DND-41 (cell line): ENCODE data around the gene NCF4.

ENCODE experiments used
- ATAC-seq: fragments of 200-7000 bp; cut with Tn5 transposase; 3 replicates; pipeline ENCODE4 v1.9.1; 2021; ENCODE audit warnings: low read depth; ENCODE audit not compliant: insufficient read depth
- DNase-seq: peaks from one replicate; pipeline ENCODE4 v3.0.0-alpha.2; 2020
- H2AFZ ChIP-seq: 2 replicates; pipeline ENCODE4 v1.6.0; 2012; ENCODE audit warnings: low read depth, low read length
- H3K27ac ChIP-seq: 2 replicates; pipeline ENCODE4 v1.5.1; 2012; ENCODE audit warnings: low read length, inconsistent platforms
- H3K27me3 ChIP-seq: fragments of 200-600 bp; sonication (generic); 2 replicates; pipeline ENCODE4 v1.6.0; 2012; ENCODE audit warnings: low read length, mild to moderate bottlenecking, inconsistent platforms; ENCODE audit not compliant: insufficient read depth, poor library complexity
- H3K36me3 ChIP-seq: 2 replicates; pipeline ENCODE4 v1.5.1; 2012; ENCODE audit warnings: low read length, inconsistent platforms; ENCODE audit not compliant: insufficient read depth
- H3K4me1 ChIP-seq: 2 replicates; pipeline ENCODE4 v1.5.1; 2012; ENCODE audit warnings: mild to moderate bottlenecking, low read length; ENCODE audit not compliant: insufficient read depth
- H3K4me2 ChIP-seq: 2 replicates; pipeline ENCODE4 v1.6.0; 2012; ENCODE audit warnings: mild to moderate bottlenecking, moderate library complexity, low read length, inconsistent platforms; ENCODE audit not compliant: insufficient read depth
- H3K4me3 ChIP-seq, 2 experiments: fragments of 200-600 bp in 1 of 2; shearing (Covaris generic) in 1 of 2; 2 replicates each; pipeline ENCODE4 v1.5.1; 2012 to 2016; ENCODE audit warnings: inconsistent platforms in 2 of 2, low read length in 2 of 2, mild to moderate bottlenecking in 2 of 2, low read depth in 1 of 2, moderate library complexity in 1 of 2
- H3K79me2 ChIP-seq: 2 replicates; pipeline ENCODE4 v1.6.0; 2012; ENCODE audit warnings: low read length, inconsistent platforms; ENCODE audit not compliant: insufficient read depth
- H3K9ac ChIP-seq: 2 replicates; pipeline ENCODE4 v1.6.0; 2012; ENCODE audit warnings: low read depth, mild to moderate bottlenecking, inconsistent platforms, low read length, moderate library complexity
- H3K9me3 ChIP-seq: 2 replicates; pipeline ENCODE4 v1.5.1; 2012; ENCODE audit warnings: low read length, moderate library complexity, mild to moderate bottlenecking, inconsistent platforms; ENCODE audit not compliant: insufficient read depth, severe bottlenecking
- H4K20me1 ChIP-seq: 2 replicates; pipeline ENCODE4 v1.6.0; 2012; ENCODE audit warnings: low read length; ENCODE audit not compliant: insufficient read depth
- EZH2 ChIP-seq: IDR thresholded peaks from 3 replicates; pipeline ENCODE4 v1.6.1; 2012; ENCODE audit warnings: borderline replicate concordance, low read depth, mild to moderate bottlenecking, moderate library complexity, low read length, inconsistent platforms; ENCODE audit not compliant: severe bottlenecking
- TF ChIP-seq, protein P1 (sequence below): IDR thresholded peaks from 2 replicates; pipeline ENCODE4 v1.5.1; 2012; ENCODE audit warnings: borderline replicate concordance, low read length, moderate library complexity, mild to moderate bottlenecking; ENCODE audit not compliant: poor library complexity, severe bottlenecking; ENCODE audit errors: extremely low read depth

Gene NCF4

DNA sequence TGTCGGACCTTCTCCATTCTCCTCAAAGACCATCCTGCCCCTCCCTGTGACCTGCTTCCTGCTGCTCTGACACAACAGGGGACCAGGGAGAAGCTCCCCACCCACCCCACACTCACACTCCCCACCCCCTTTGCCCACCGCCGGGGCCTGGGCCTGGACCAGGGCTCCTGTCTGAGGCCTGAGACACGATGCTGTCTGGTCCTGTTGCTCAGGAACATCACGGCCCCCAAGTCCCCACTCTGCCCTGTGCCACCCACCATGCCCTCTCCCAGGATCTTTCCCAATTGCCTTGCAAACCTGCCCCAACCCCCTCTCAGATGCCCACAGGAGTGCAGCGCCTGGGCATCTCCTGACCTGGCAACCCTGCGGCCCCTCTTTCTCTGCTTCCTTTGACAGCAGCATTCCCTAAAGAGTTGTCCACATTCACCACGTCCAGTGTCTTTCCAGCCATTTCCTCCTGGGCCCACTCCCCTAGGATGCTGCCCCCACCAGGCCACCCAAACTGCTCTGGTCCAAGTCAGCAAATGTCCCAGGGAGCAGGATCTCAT, 63.4 kb downstream of the NCF4 start:
- DNase-seq (no peak), ATAC-seq (no peak)
- Histone ChIP-seq H3K4me3 (no peak overlapping the region), H3K4me1 (no peaks in the 10 kb centered on the region), H3K36me3 (no peaks in the 10 kb centered on the region), H3K79me2 (no peaks in the 10 kb centered on the region), H3K4me2 (no peak overlapping the region), H3K27ac (no peak overlapping the region), H2AFZ (no peak overlapping the region), H3K9ac (no peak overlapping the region), H4K20me1 (0 out of 2 replicates have a peak, but pooled peaks cover 8% of the 10 kb centered on the region), H3K9me3 (no peaks in the 10 kb centered on the region), H3K27me3 (peaks cover 11% of the 10 kb centered on the region)
- no peak for TF ChIP-seq EZH2
- TF ChIP-seq, protein P1, sequence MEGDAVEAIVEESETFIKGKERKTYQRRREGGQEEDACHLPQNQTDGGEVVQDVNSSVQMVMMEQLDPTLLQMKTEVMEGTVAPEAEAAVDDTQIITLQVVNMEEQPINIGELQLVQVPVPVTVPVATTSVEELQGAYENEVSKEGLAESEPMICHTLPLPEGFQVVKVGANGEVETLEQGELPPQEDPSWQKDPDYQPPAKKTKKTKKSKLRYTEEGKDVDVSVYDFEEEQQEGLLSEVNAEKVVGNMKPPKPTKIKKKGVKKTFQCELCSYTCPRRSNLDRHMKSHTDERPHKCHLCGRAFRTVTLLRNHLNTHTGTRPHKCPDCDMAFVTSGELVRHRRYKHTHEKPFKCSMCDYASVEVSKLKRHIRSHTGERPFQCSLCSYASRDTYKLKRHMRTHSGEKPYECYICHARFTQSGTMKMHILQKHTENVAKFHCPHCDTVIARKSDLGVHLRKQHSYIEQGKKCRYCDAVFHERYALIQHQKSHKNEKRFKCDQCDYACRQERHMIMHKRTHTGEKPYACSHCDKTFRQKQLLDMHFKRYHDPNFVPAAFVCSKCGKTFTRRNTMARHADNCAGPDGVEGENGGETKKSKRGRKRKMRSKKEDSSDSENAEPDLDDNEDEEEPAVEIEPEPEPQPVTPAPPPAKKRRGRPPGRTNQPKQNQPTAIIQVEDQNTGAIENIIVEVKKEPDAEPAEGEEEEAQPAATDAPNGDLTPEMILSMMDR = no peak

DNA sequence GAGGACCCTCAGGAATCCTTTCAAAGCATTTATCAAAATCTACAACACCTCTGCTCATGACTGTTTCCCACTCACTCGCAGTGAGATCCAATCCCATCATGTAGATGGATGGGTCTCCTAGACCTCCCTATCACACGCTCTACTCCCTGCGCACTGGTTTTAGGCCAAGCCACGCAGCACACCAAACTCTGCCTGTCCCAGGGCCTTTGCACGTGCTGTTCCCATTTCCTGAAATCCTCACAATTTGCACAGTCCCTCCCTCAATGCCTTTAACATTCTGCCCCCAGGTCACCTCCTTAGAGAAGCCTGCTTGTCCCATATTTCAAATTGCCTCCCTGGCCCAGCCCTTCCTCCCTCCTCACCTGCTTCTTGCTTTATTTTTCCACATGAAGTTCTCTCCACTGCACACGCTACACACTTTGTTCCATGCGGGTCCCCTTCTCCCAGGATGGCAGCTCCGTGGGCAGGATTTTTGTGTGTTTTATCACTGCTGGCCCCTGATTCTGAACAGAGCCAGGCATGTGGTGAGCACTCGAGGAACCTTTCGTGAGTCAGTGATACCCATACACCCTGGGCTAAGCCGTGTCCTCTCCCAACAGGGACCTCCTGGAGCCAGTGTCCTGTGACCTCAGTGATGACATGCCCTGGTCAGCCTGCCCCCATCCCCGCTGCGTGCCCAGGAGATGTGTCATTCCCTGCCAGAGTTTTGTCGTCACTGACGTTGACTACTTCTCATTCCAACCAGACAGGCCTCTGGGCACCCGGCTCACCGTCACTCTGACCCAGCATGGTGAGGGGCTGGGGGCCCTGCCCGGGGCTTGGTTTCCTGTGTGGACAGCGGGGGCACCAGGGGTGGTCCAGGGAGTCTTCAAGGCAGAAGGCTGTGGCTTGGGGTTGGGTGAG, 64.8 kb downstream of the NCF4 start:
- Histone ChIP-seq H3K27ac (no peak overlapping the region), H2AFZ (no peak overlapping the region), H3K79me2 (no peaks in the 10 kb centered on the region), H3K9ac (no peak overlapping the region), H3K36me3 (no peaks in the 10 kb centered on the region), H3K4me2 (no peak overlapping the region), H3K4me3 (no peak overlapping the region), H4K20me1 (0 out of 2 replicates have a peak, but pooled peaks cover 8% of the 10 kb centered on the region), H3K9me3 (no peaks in the 10 kb centered on the region), H3K27me3 (peaks cover 11% of the 10 kb centered on the region), H3K4me1 (no peaks in the 10 kb centered on the region)
- ATAC-seq (no peak), DNase-seq (no peak)
- TF ChIP-seq, protein P1 = no peak
- TF ChIP-seq EZH2 = no peak

DNA sequence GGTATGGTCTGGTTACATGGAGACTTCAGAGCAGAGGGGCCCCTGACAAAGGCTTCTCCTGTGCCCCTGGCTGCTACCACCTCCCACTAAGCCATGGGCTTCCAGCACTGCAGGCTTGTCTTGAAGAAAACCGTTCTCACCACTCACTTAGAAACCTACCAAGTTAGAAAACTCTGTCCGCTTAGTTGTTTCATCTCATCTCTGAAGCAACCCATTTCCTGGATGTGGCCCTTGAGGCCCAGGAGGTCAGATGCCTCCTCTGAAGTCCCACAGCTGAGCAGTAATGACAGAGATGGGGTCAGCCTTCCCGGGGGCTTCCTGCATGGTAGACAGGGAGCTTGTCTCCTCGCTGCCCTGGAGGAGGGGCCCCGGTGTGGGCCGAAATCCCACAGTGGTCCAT, 65.5 kb downstream of the NCF4 start:
- ATAC-seq (no peak), DNase-seq (no peak)
- Histone ChIP-seq H3K27me3 (peaks cover 11% of the 10 kb centered on the region), H3K4me2 (no peak overlapping the region), H3K9me3 (no peaks in the 10 kb centered on the region), H3K4me1 (no peaks in the 10 kb centered on the region), H3K4me3 (no peak overlapping the region), H2AFZ (no peak overlapping the region), H3K9ac (no peak overlapping the region), H3K27ac (no peak overlapping the region), H3K79me2 (no peaks in the 10 kb centered on the region), H3K36me3 (no peaks in the 10 kb centered on the region), H4K20me1 (0 out of 2 replicates have a peak, but pooled peaks cover 8% of the 10 kb centered on the region)
- no peak for TF ChIP-seq EZH2
- TF ChIP-seq, protein P1 = no peak
